Hematopoietic multipotent progenitor cell treated with erythropoietin and hydrocortisone succinate and interleukin-3 and kit ligand, for 15 days (in vitro differentiated cells): ENCODE data around the gene PUM2.

Experiments
- DNase-seq: peaks from one replicate; pipeline ENCODE4 v3.0.0-alpha.2; 2015; ENCODE audit warnings: low spot score

The PUM2 gene

DNA sequence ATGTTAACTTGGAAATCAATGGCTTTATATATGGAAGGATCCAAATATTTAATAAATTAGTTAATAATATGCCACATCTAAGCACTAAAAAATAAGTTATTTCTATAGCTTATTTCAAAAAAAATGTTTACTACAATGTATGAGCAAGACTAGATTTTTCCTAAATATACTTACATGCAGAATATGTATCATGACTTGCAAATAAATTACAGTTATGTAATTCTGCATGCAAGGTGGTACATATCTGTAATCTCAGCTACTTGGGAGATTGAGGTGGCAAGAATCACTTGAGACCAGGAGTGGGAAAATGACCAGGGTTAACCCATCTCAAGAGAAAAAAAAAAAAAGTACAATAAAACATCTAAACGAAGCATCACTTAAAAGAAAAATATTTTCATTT lies 11.6 kb downstream of the PUM2 start:
- no peak for DNase-seq

DNA sequence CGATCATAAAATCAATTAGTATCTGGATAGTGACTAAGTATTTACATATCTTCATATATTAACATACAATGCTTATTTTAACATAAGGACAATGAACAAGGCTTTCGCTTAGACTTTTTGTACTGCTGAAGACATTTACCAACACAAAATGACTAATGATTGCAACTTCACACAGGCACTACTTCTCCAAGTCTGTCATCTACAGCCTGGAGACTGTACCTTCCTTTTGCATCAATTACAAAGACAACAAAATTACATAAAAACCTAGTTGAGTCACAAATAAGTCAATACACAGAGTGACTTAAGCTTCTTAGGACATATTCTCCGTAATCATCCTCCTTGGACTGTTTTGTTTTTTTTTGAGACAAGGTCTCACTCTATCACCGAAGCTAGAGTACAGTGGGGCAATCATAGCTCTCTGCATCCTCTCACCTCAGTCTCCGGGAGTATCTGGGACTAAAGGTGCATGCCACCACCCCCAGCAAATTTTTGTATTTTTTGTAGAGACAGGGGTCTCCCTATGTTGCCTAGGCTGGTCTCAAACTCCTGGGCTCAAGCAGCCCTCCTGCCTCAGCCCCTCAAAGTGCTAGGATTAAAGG lies 15.9 kb downstream of the PUM2 start:
- DNase-seq, result no peak

DNA sequence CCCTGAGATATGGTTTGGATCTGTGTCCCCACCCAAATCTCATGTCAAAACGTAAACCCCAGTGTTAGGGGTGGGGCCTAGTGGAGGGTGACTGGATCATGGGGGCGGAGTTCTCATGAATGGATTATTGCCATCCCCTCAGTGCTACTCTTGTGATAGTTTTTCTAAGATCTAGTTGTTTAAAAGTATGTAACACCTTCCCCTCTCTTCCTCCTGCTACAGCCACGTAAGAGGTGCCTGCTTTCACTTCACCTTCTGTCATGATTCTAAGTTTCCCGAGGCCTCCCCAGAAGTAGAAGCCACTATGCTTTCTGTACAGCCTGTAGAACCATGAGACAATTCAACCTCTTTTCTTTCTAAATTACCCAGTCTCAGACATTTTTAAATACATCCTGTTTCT lies 16.9 kb downstream of the PUM2 start:
- no peak for DNase-seq

DNA sequence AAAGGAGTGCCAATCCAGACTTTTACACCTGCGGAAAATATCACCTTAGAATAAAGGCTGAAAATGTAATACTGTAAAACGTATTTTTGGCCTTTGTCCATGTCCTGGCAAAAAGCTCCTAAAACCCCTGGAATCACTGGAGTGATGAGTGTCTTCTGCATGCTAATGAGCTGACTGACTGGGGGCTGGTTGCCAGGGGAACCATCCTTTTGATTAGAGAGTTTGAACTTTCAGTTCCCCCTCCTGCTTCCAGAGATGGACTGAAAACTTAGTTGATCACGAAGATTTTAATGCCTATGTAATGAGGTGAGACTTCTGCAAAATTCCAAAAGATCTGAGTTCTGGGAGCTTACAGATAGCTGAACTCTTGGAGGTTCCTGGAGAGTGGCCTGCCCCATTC lies 20.5 kb downstream of the PUM2 start:
- DNase-seq, result no peak

DNA sequence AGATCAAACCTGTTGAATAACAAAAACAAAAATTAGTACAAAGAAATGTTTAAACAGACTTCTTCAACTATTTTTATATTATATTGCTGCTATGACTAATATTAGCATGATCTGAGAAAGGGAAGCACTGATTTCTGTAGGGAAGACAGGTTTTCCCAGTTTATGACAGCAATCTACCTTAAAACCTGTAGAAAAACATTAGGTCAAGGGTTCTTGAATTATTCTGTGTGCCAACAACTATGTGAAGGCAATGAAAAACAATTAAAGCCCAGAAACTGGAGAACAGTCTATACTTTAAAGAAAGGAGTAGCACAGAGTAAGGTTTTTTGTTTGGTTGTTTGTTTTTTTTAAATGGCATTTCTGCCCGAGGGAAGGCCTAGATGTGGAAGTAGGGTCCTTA lies 23.3 kb downstream of the PUM2 start:
- no peak for DNase-seq

DNA sequence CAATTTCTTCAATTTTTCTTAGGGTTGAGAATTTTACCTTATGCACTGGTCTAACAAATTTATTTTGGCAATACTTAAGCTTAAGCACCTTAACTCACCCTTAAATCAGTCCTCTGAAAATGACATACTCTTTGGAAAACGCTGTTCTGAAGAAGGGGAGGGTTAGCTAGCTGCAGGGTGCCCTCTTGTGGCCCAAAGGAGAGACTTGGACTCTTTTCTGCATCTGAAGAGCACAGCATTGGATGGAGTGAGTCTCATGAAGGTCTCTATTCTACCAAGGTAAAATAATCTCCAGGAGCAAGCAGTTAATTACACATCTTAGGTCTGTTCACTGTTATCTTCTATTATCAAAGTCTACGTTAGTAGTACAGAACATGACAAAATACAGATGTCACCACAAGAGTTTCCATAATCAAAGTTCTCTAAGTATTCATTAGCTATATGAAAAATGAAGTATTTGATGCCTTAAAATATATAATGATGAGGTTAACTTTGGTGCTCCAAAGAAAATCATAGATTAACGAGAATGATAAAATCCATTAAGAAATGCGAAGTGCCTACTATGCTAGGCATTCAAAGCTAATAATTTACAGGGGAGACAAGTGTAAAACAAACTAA lies 24.4 kb downstream of the PUM2 start:
- DNase-seq, result peak; percentile 68

DNA sequence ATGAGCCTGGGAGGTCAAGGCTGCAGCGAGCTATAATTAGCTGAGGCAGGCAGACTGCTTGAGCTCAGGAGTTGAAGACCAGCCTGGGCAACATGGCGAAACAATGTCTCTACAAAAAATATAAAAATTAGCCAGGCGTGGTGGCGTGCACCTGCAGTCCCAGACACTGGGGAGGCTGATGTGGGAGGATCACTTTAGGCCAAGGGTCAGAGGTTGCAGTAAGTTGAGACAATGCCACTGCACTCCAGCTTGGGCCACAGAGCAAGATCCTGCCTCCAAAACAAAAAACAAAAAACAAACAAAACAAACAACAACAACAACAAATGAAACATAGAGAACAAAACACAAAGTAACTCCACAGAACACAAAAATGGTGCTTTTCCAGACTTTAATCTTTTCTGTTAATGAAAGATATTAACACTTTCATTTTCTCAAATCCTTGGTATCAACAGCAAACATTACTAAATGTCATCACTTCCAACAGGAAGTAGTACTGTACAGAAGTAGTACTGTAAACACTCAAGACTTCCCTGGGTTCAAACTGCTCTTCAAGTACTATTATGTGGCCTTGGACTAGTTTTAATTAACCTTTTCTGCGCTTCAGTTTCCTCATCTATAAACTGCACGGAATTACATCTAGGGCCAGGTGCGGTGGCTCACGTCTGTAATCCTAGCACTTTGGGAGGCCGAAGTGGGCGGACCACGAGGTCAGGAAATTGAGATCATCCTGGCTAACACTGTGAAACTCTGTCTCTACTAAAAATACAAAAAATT lies 27.9 kb downstream of the PUM2 start:
- DNase-seq, result no peak

DNA sequence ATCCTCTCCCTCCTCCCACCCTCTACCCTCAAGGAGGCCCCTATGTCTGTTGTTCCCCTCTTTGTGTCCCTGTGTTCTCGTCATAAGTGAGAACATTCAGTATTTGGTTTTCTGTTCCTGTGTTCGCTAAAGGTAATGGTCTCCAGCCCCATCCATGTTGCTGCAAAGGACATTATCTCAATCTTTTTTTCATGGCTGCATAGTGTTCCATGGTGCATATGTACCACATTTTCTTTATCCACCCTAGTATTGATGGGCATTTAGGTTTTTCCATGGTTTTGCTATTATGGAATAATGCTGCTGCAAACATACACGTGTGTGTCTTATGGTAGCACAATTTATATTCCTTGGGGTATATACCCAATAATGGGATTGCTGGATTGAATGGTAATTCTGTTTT lies 33.0 kb downstream of the PUM2 start:
- no peak for DNase-seq

DNA sequence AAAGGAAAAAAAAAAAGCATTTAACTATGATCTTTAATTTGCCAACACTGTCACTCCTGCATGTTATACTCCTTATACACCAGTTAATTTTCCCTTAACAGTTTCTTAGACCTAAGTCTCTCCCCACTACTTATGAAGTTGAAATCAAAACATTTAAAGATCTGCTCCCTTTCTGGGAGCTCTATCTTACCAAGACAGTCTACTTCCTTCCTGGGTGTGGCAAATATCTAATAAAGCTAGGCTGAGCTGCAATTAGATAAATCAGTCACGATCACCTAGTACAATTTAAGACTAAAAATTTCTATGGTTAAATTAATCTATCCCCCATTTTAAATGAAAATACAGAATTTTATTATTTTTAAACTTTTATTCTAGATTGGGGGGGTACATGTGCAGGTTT lies 33.4 kb downstream of the PUM2 start:
- peak; percentile 16 for DNase-seq

DNA sequence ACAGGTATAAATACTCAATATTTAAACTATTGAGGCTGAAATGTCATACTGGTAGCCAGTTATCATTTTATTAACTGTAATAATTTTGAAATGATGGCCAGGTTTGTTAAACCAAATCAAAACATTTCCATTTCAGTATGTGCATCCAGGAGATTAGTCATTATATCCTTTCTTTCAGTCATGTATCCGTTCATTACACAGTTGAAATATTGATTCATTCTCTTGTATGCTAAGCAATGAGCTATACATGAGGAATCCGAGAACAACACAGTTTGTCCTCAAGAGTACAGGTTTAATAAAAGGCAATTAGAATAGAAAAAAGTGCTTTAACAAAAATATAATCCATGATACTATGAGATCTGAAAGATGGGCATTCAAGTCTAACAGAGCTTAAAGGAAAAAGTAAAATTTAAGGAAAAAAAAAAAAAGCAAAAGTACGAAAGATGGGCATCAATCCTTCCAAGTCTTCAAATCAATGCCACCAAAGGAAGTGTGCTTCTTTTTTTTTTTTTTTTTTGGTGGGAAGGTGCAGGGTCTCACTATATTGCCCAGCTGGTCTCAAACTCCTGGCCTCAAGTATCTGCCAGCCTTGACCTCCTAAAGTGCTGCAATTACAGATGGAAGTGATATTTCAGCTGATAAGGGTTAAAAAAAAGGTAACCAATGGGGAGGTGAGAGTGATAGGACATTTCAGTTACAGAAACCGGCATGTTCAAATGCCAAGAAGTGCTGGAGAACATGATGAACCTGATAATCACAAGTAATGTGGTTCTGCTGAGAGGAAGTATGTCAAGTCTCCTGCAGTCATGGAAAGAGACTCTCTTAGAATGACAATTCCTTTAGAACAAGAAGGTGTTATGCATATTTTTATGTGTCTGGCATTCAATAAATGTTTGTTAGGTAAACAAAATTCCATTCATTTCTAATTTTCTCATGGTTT lies 35.8 kb downstream of the PUM2 start:
- DNase-seq, result no peak

DNA sequence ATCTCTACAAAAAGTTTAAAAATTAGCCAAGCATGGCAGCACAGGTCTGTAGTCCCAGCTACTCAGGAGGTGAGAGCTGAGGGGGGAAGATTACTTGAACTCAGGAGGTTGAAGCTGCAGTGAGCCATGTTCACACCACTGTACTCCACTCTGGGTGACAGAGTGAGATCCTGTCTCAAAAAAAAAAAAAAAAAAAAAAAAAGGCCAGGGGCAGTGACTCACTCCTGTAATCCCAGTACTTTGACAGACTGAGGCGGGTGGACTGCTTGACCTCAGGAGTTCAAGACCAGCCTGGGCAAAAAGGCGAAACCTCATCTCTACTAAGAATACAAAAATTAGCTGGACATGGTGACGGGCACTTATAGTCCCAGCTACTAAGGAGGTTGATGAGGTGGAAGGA lies 37.0 kb downstream of the PUM2 start:
- DNase-seq, result no peak

DNA sequence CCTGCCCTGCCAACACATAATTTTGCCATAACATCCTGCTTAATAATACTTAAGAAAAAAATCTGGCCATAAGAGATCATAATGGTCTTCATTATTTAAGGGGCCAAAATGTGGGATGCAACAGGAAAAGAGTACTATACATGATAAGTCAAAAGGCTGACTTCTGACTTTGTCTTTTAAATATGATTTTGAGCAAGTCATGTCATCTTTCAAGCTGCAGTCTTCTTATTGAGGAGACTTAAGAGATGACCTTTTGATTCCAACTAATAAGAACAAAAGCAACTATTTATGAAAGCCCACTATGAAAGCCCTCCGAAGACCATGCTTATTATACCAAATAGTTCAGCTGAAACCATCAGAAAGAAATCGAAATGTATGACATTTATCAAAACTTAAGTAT lies 41.6 kb downstream of the PUM2 start:
- no peak for DNase-seq

DNA sequence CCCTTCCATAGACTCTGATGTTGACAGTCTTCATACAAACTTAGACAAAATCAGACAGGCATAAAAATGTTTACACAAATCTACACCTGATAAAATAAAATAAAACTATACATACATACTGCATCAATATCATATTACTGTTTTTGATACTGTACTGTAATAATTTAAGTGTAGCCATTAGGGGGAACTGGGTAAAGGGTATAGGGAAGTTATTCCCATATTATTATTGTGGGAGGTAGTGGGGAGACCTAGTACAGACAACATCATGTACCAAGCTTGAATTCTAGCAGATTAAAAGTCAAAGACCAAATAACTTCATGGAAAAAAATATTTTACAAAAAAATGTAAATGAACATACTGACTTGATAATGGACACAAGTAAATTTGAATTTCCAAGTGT lies 43.3 kb downstream of the PUM2 start:
- DNase-seq, result no peak

DNA sequence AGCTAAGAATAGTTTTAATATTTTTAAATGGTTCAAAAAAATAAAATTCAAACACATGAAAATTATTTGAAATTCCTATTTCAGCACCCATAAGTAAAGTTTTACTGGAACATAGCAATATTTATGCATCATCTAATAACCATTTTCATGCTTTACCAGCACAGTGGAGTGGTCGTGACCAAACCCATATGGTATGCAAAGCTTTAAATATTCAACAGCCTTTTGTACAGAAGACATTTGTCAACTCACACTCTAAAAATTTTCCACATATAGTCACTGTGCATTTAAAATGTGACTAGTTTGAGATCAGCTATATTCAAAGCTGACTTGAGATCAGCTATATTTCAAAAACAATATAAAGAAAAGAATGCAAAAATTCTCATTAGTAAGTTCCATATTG lies 46.2 kb downstream of the PUM2 start:
- DNase-seq, result no peak

DNA sequence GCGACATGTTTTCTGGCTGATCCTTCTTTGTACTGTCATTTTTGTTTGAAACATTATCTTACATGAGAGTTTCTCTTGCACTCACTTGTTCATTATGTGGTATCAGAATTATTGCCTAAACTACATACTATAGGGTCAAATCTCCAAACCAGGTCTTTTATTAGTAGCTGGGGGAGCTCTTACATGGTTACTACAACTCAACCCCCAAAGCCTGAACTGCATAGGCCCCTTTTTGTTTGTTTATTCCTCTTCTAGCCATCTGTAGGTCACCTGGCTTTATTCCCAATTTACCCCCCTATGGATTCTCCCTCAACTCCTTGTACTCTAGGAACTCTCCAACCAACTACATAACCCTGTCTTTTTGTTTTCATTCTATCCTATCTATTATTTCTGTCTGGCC lies 46.7 kb downstream of the PUM2 start:
- no peak for DNase-seq

DNA sequence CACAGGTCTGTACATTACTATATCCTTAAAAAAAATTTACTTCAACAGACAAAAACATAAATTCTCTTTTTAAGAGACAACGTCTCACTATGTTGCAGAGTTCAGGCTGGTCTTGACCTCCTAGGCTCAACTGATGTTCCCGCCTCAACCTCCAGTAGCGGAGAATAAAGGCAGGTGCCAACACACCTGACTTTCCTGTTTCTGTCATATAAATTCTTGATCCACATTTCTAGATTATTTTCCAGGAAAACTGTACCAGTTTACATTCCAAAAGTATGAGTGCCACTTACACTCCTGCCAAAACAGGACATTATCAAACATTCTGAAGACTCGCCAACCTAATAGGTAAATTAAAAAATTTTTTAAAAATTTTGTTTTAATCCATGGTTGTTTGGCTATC lies 48.6 kb downstream of the PUM2 start:
- DNase-seq, result no peak

DNA sequence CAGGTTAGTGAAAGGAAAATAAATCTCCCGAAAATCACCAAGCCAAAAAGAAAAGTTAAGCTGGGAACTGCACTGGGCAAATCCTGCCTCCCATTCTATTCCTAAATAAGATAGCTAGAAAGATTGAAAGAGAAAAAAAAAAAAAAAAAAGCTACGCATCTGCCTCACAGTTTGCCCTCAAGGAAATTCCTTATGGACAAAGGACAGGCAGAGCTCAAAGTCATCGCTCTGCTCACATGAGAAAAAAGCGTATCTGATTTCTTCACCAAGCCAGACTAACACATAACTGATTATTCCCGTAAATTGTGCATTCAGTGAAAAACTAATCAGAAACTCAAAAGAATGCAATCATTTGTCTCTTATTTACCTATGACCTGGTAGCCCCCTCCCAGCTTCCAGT lies 50.0 kb downstream of the PUM2 start:
- no peak for DNase-seq

DNA sequence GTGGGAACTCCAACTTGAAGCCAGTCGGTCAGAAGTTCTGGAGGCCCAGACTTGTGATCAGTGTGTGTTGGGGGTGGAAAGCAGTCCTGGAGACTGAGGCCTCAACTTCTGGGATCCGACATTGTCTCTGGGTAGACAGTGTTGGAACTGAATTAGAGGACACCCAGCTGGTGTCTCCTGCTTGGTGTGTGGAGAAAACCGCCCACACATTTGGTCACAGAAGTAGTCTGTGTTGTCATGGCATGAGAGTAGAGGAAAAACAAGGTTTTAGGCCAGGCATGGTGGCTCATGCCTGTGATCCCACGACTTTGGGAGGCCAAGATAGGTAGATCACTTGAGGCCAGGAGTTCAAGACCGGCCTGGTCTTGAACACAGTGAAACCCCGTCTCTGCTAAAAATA lies 51.5 kb downstream of the PUM2 start:
- no peak for DNase-seq

DNA sequence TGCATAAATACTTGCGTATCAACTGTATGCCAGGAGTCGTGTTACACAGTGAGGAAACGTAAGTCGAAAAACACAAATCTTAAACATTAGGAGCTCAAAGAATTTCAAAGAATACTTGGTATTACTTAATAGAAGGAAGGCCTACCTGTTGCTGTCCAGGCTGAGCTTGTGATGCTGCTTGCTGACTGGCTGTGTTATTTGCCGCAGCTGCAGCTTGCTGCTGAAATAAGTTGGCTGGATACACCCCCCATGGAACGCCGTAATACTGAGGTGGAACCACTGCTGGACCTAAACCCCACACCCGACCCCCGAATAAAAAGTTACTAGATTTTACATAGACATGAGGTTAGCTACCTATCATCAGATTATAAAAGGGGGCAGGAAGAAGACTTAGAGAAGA lies 56.4 kb downstream of the PUM2 start:
- no peak for DNase-seq

DNA sequence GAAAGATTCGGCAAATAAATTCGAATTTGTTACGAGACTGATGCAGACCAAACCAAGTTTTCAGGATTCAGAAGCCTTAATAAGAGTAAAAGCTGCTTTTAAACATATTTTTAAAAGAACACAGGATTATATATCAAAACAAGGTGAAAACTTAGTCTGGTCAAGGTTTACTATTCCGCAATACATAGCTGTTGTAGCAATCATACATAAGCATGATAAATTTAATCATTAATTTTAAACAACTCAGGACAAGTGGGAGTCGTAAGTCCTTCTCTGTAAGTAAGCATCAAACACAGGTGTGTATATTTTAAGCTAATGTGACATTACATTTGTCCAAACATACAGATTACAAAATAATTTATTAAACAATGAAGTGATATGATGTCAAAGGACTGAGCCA lies 57.7 kb downstream of the PUM2 start:
- DNase-seq, result no peak

DNA sequence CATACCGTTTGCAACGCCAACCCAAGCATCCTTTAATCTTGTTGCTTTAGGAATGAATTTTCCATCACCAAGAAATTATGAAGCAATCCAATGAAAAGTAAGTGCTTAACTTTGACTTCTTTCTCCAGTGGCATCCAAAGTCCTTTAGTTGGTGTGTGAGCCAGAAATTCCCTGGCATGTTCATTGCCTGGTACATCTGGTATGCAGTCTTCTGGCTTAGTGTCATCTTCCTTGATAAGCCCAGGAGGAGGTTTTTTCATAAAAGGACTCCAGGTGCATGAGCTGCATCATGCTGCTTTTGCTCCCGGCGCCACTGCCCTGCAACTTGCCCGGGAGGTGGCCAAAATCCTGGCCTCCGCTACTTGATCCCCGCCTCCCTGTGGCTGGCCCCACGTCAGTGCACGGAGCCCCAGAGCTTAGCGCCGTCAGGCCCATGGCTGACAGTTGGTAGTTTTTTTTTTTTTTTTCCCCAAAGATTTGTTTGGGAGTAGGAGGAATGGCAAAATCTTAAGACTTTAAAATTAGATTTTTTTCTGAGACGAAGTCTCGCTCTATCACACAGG lies 58.7 kb downstream of the PUM2 start:
- no peak for DNase-seq

DNA sequence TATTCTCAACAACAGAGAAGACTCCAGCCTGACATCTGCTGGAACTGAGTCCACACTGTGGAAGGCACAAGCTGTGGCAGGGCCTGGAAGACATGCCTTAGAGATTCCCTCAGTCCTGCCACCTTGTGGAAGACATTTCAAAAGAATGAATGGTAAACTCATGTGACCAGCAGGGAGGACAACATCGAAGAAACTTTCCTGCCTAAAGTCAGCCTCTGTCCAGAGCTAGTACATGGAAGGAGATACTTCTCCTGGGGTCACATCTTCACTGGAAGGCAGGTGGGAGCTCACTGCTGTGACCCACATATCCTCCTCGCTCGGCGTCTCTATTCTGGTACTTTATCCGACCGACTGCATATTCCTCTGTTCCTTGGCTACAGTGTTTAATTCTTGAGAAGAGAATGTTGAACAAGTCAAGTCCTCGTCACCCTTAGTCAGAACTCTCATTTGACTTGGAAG lies 59.5 kb downstream of the PUM2 start:
- peak; percentile 53 for DNase-seq
